ENCODE results near the gene CDH9.

DNA sequence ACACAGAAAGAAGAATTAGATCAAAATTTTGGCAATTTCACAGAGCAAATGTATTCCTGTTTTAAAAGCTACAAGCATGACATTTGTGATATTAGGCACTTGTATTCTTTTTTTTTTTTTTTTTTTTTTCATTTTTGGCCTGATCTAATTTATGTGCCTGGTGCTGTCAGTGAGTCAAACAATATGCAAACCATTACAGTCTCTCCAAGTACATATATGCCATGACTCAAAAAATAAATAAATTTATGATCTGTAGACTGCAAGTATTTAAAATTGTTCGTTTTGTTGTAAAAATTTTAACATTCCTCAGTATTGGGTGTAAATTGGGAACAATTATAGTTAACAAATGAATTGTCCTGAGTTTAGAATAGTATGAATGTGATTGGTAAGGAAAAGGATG is 51.4 kb downstream of the CDH9 start:
- TF ChIP-seq, protein P1, sequence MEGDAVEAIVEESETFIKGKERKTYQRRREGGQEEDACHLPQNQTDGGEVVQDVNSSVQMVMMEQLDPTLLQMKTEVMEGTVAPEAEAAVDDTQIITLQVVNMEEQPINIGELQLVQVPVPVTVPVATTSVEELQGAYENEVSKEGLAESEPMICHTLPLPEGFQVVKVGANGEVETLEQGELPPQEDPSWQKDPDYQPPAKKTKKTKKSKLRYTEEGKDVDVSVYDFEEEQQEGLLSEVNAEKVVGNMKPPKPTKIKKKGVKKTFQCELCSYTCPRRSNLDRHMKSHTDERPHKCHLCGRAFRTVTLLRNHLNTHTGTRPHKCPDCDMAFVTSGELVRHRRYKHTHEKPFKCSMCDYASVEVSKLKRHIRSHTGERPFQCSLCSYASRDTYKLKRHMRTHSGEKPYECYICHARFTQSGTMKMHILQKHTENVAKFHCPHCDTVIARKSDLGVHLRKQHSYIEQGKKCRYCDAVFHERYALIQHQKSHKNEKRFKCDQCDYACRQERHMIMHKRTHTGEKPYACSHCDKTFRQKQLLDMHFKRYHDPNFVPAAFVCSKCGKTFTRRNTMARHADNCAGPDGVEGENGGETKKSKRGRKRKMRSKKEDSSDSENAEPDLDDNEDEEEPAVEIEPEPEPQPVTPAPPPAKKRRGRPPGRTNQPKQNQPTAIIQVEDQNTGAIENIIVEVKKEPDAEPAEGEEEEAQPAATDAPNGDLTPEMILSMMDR (IDR thresholded peaks at IDR 0.05) = no peak
- TF ChIP-seq EP300 (IDR thresholded peaks at IDR 0.05) (no peak), POLR2A (IDR thresholded peaks at IDR 0.05; ENCODE audit: low read length) (no peak), JUNB (IDR thresholded peaks at IDR 0.05) (no peak), FOSL2 (IDR thresholded peaks at IDR 0.05) (no peak), FOSL2 (CRISPR knock-in tag; IDR thresholded peaks at IDR 0.05) (no peak), NR3C1 (IDR thresholded peaks at IDR 0.05) (no peak), HOXB13 (CRISPR knock-in tag; IDR thresholded peaks at IDR 0.05; ENCODE audit: low read depth) (no peak), MAFK (IDR thresholded peaks at IDR 0.05; ENCODE audit: partially characterized antibody) (no peak)
